DMS 273 treated with DMSO at 0.1 percent for 48 hours (cell line): ENCODE measurements around the gene LRP4.

ENCODE experiments used
- DNase-seq: peaks from one replicate; lab custom pipeline; 2025; lab: John Stamatoyannopoulos, UW

Gene LRP4

GRCh38 chr11:46894961-46895360 is 23.4 kb downstream of the LRP4 start:
- no peak for DNase-seq

GRCh38 chr11:46894506-46894905 is 23.8 kb downstream of the LRP4 start:
- DNase-seq, result no peak

GRCh38 chr11:46892838-46893237 is 25.5 kb downstream of the LRP4 start:
- no peak for DNase-seq

- DNase-seq, result no peak
These were observed 26.2 kb downstream of the LRP4 start for GRCh38 chr11:46892109-46892508.

- no peak for DNase-seq
These were observed 27.7 kb downstream of the LRP4 start for GRCh38 chr11:46890665-46891064.

GRCh38 chr11:46889689-46890475 is 28.5 kb downstream of the LRP4 start:
- peak; percentile 15 for DNase-seq

GRCh38 chr11:46889251-46889650 is 29.1 kb downstream of the LRP4 start:
- DNase-seq, result no peak

- DNase-seq, result no peak
These were observed 29.7 kb downstream of the LRP4 start for GRCh38 chr11:46888636-46889035.

- DNase-seq, result no peak
These were observed 32.1 kb downstream of the LRP4 start for GRCh38 chr11:46886211-46886610.

- no peak for DNase-seq
These were observed 39.2 kb downstream of the LRP4 start for GRCh38 chr11:46879056-46879585.

- DNase-seq, result no peak
These were observed 40.8 kb downstream of the LRP4 start for GRCh38 chr11:46877580-46877979.

- DNase-seq, result no peak
These were observed 41.9 kb downstream of the LRP4 start for GRCh38 chr11:46876471-46876870.

GRCh38 chr11:46874586-46874985 is 43.8 kb downstream of the LRP4 start:
- DNase-seq, result no peak

GRCh38 chr11:46868912-46869311 is 49.4 kb downstream of the LRP4 start:
- no peak for DNase-seq

GRCh38 chr11:46865340-46865739 is 53.0 kb downstream of the LRP4 start:
- DNase-seq, result no peak

GRCh38 chr11:46860218-46860617 is 58.1 kb downstream of the LRP4 start:
- DNase-seq, result no peak

GRCh38 chr11:46858920-46859546 is 59.3 kb downstream of the LRP4 start:
- no peak for DNase-seq

GRCh38 chr11:46857666-46858065 is 60.7 kb downstream of the LRP4 start:
- no peak for DNase-seq

GRCh38 chr11:46856605-46857343 is 61.6 kb downstream of the LRP4 start:
- no peak for DNase-seq

GRCh38 chr11:46855863-46856262 is 62.5 kb downstream of the LRP4 start:
- DNase-seq, result no peak

GRCh38 chr11:46855167-46855566 is 63.2 kb downstream of the LRP4 start:
- DNase-seq, result no peak

GRCh38 chr11:46850829-46851380 is 67.4 kb downstream of the LRP4 start:
- DNase-seq, result no peak
